Measurements from ENCODE around the gene PLPP3. TPM values are rescaled to one million over a fixed set of nuclear protein-coding genes. Genes with fewer than 3 reads are reported as not detected.

The PLPP3 gene
- total and polyA plus RNA-seq, 9 of the 15 experiments (the other 6 are each of a cell fraction or from before 2014, with no cell fraction given) = 0.07 to 0.54 (median 0.20) TPM

GRCh38 chr1:56569661-56570060, 9.7 kb downstream of the PLPP3 start:
- Histone ChIP-seq H2AFZ (ENCODE audit: low read depth, low read length) (no peak overlapping the region), H3K79me2 (ENCODE audit: control insufficient read depth, insufficient read depth, low read length) (no peaks in the 10 kb centered on the region), H3K9ac (ENCODE audit: insufficient read depth in 1 of 2, low read depth in 2 of 2, low read length in 2 of 2) (no peak overlapping the region), H3K4me1 (replicated peaks in 1 of 2; ENCODE audit: control insufficient read depth in 2 of 2, insufficient read depth in 2 of 2, low read length in 2 of 2) (no peaks in the 10 kb centered on the region), H3K27ac (ENCODE audit: extremely low read depth, low read depth, low read length) (no peak overlapping the region), H3K36me3 (ENCODE audit: control insufficient read depth, insufficient read depth, low read length) (no peaks in the 10 kb centered on the region), H3K9me3 (replicated peaks; ENCODE audit: control insufficient read depth, insufficient read depth, low read depth, low read length) (no peaks in the 10 kb centered on the region), H3K9me1 (ENCODE audit: control insufficient read depth, insufficient read depth, low read length) (no peaks in the 10 kb centered on the region), H4K20me1 (replicated peaks; ENCODE audit: control insufficient read depth, insufficient read depth, low read length) (no peaks in the 10 kb centered on the region), H3K4me3 (no peak overlapping the region), H3K4me2 (ENCODE audit: insufficient read depth, low read length) (no peak overlapping the region), H3K27me3 (ENCODE audit: control insufficient read depth in 2 of 2, insufficient read depth in 2 of 2, low read length in 2 of 2) (peaks cover 3 to 6% of the 10 kb centered on the region in 2 experiments; a peak in 3 of 5 replicates)
- WGBS (ENCODE audit: insufficient coverage, low coverage, missing lambda C conversion rate) = 0% methylated on average over 1 of the region's 1 CpG
- CTCF ChIA-PET (ENCODE audit: low intra/inter-chr PET ratio) = no interaction called here
- DNase-seq (ENCODE audit: extremely low read depth in 1 of 4, low spot score in 3 of 4) = no peak
- POLR2A ChIA-PET = interaction anchor here (0.7 kb wide), 1 partner anchor 16 kb away, joined by 3 read pairs; no protein-coding TSS in a partner anchor
- FAIRE-seq = no peak
- no peak for ATAC-seq
- intact Hi-C loops (cut with micrococcal nuclease) (no loop called here), in situ Hi-C loops (cut with MboI) (no loop called here)
- TF ChIP-seq ZSCAN29 (IDR thresholded peaks at IDR 0.05) (no peak), SREBF2 (CRISPR knock-in tag; IDR thresholded peaks at IDR 0.05) (no peak), BRD9 (IDR thresholded peaks at IDR 0.05; ENCODE audit: low read depth, partially characterized antibody) (no peak), SLC30A9 (CRISPR knock-in tag; IDR thresholded peaks at IDR 0.05) (no peak), ZNF511 (CRISPR knock-in tag; IDR thresholded peaks at IDR 0.05) (no peak), TAF1 (IDR thresholded peaks at IDR 0.05; ENCODE audit: control insufficient read depth, extremely low read depth, insufficient read depth, low read length, severe bottlenecking) (no peak), DDX20 (tag; IDR thresholded peaks at IDR 0.05; ENCODE audit: low read depth) (no peak), PTRF (tag; IDR thresholded peaks at IDR 0.05) (no peak), ZNF77 (CRISPR knock-in tag; IDR thresholded peaks at IDR 0.05) (no peak), ZNF217 (CRISPR knock-in tag; IDR thresholded peaks at IDR 0.05) (no peak), LCOR (CRISPR knock-in tag; IDR thresholded peaks at IDR 0.05) (no peak), FOXK1 (CRISPR knock-in tag; IDR thresholded peaks at IDR 0.05; ENCODE audit: borderline replicate concordance) (no peak), NEUROD1 (IDR thresholded peaks at IDR 0.05; ENCODE audit: borderline replicate concordance, low read depth, low read length, partially characterized antibody) (no peak), DPF2 (IDR thresholded peaks at IDR 0.05) (no peak), KLF13 (tag; IDR thresholded peaks at IDR 0.05; ENCODE audit: borderline replicate concordance, low read depth) (no peak), SIX5 (IDR thresholded peaks at IDR 0.05; ENCODE audit: borderline replicate concordance in 1 of 2, insufficient read depth in 1 of 2, low read depth in 1 of 2, low read length in 2 of 2) (no peak), POU5F1 (IDR thresholded peaks at IDR 0.05; ENCODE audit: borderline replicate concordance, low read depth, low read length, partially characterized antibody) (no peak), SAFB2 (IDR thresholded peaks at IDR 0.05; ENCODE audit: borderline replicate concordance, low read depth, low read length, severe bottlenecking) (no peak)
- TF ChIP-seq, protein P1, sequence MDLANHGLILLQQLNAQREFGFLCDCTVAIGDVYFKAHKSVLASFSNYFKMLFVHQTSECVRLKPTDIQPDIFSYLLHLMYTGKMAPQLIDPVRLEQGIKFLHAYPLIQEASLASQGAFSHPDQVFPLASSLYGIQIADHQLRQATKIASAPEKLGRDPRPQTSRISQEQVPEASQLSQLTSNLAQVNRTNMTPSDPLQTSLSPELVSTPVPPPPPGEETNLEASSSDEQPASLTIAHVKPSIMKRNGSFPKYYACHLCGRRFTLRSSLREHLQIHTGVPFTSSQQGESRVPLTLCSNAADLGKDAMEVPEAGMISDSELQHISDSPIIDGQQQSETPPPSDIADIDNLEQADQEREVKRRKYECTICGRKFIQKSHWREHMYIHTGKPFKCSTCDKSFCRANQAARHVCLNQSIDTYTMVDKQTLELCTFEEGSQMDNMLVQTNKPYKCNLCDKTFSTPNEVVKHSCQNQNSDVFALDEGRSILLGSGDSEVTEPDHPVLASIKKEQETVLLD (IDR thresholded peaks at IDR 0.05) = no peak
- TF ChIP-seq, protein P2, sequence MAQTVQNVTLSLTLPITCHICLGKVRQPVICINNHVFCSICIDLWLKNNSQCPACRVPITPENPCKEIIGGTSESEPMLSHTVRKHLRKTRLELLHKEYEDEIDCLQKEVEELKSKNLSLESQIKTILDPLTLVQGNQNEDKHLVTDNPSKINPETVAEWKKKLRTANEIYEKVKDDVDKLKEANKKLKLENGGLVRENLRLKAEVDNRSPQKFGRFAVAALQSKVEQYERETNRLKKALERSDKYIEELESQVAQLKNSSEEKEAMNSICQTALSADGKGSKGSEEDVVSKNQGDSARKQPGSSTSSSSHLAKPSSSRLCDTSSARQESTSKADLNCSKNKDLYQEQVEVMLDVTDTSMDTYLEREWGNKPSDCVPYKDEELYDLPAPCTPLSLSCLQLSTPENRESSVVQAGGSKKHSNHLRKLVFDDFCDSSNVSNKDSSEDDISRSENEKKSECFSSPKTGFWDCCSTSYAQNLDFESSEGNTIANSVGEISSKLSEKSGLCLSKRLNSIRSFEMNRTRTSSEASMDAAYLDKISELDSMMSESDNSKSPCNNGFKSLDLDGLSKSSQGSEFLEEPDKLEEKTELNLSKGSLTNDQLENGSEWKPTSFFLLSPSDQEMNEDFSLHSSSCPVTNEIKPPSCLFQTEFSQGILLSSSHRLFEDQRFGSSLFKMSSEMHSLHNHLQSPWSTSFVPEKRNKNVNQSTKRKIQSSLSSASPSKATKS (CRISPR knock-in tag; IDR thresholded peaks at IDR 0.05) = no peak
- BruUV-seq (replicated peaks) = no TSS peak
